NCI-H1694 treated with DMSO at 0.1 percent for 48 hours (cell line): ENCODE data around the gene POLDIP3.
"Not testable (repeated sequence)": the region's sequence is repeated elsewhere in the genome, so short reads cannot be mapped to it uniquely, and the experiment has no call there.

Experiments used
- DNase-seq: peaks from one replicate; lab custom pipeline; 2025; lab: John Stamatoyannopoulos, UW

POLDIP3 gene

GRCh38 chr22:42584364-42584940 lies 30.2 kb downstream of the POLDIP3 start:
- no peak for DNase-seq

GRCh38 chr22:42582987-42583386 lies 31.7 kb downstream of the POLDIP3 start:
- DNase-seq: no peak

GRCh38 chr22:42581762-42582716 lies 32.6 kb downstream of the POLDIP3 start:
- DNase-seq: peak; percentile 53

- not testable (repeated sequence) for DNase-seq
Observed at GRCh38 chr22:42581194-42581761, 33.4 kb downstream of the POLDIP3 start.

GRCh38 chr22:42580040-42580439 lies 34.6 kb downstream of the POLDIP3 start:
- not testable (repeated sequence) for DNase-seq

GRCh38 chr22:42577623-42578240 lies 37.0 kb downstream of the POLDIP3 start:
- no peak for DNase-seq

GRCh38 chr22:42577141-42577540 lies 37.5 kb downstream of the POLDIP3 start:
- not testable (repeated sequence) for DNase-seq

- not testable (repeated sequence) for DNase-seq
Observed at GRCh38 chr22:42575996-42576574, 38.6 kb downstream of the POLDIP3 start.

- DNase-seq: not testable (repeated sequence)
Observed at GRCh38 chr22:42574468-42574867, 40.2 kb downstream of the POLDIP3 start.

GRCh38 chr22:42574046-42574445 lies 40.6 kb downstream of the POLDIP3 start:
- DNase-seq: not testable (repeated sequence)

GRCh38 chr22:42571068-42571467 lies 43.6 kb downstream of the POLDIP3 start:
- DNase-seq: not testable (repeated sequence)

- not testable (repeated sequence) for DNase-seq
Observed at GRCh38 chr22:42570580-42570979, 44.1 kb downstream of the POLDIP3 start.

- not testable (repeated sequence) for DNase-seq
Observed at GRCh38 chr22:42567950-42568349, 46.7 kb downstream of the POLDIP3 start.

GRCh38 chr22:42565956-42566355 lies 48.7 kb downstream of the POLDIP3 start:
- no peak for DNase-seq

GRCh38 chr22:42564699-42565098 lies 50.0 kb downstream of the POLDIP3 start:
- no peak for DNase-seq

GRCh38 chr22:42563943-42564342 lies 50.7 kb downstream of the POLDIP3 start:
- not testable (repeated sequence) for DNase-seq

- DNase-seq: no peak
Observed at GRCh38 chr22:42562684-42563083, 52.0 kb downstream of the POLDIP3 start.

GRCh38 chr22:42562279-42562678 lies 52.4 kb downstream of the POLDIP3 start:
- no peak for DNase-seq

- DNase-seq: no peak
Observed at GRCh38 chr22:42561856-42562255, 52.8 kb downstream of the POLDIP3 start.

GRCh38 chr22:42560781-42561180 lies 53.9 kb downstream of the POLDIP3 start:
- DNase-seq: no peak

GRCh38 chr22:42560381-42560780 lies 54.3 kb downstream of the POLDIP3 start:
- no peak for DNase-seq
